Stimulated activated effector memory CD8-positive, alpha-beta T cell treated with anti-CD3 and anti-CD28 coated beads, Interleukin-12 subunit alpha, Interleukin-12 subunit beta, amount 100 ng/mL, for 72 hours (primary cell): ENCODE data around the gene USH1C.

Experiments
- ATAC-seq: fragments of 150-1000 bp; cut with Tn5 transposase; 2 replicates; pipeline ENCODE4 v1.10.0; 2021
- DNase-seq, 2 donors: peaks; one replicate each; pipeline ENCODE4 v3.0.0; 2021 to 2022; ENCODE audit warnings: low spot score in 2 of 2
- H3K27ac Mint-ChIP-seq: one replicate; pipeline ENCODE4 v1.8.0; 2022; ENCODE audit warnings: mild to moderate bottlenecking, mixed read lengths
- H3K36me3 Mint-ChIP-seq: one replicate; pipeline ENCODE4 v1.8.0; 2022; ENCODE audit warnings: mild to moderate bottlenecking, mixed read lengths
- H3K4me1 Mint-ChIP-seq: one replicate; pipeline ENCODE4 v1.8.0; 2022; ENCODE audit warnings: mixed read lengths
- H3K4me3 Mint-ChIP-seq: one replicate; pipeline ENCODE4 v1.8.0; 2022; ENCODE audit warnings: mild to moderate bottlenecking, mixed read lengths
- H3K9me3 Mint-ChIP-seq: one replicate; pipeline ENCODE4 v1.8.0; 2022; ENCODE audit warnings: mixed read lengths

The USH1C gene

DNA sequence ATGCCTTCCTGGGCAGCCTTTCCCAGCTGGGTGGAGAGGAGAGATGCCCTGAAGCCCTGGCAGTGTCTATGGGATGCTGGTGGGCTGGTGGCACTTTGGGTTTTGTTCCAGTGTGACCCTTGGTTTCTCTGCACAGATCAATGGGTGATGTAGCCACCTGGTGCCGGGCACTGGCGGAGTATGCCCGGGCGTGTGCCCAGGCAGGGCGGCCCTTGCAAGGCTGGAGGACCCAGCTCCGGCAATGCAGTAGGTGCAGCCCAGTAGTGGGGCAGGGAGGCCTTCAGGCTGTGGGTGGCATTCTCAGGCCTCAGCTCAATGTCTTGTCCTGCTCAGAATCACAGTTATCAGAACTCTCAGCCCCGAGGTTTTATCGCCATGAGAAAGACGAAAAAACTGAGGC is 14.7 kb upstream of the USH1C start:
- H3K4me1 Mint-ChIP-seq = no peaks in the 10 kb centered on the region
- DNase-seq (no peak), ATAC-seq (no peak)
- H3K36me3 Mint-ChIP-seq = no peaks in the 10 kb centered on the region
- H3K27ac Mint-ChIP-seq = no peak overlapping the region
- no peaks in the 10 kb centered on the region for H3K9me3 Mint-ChIP-seq
- H3K4me3 Mint-ChIP-seq = no peak overlapping the region

DNA sequence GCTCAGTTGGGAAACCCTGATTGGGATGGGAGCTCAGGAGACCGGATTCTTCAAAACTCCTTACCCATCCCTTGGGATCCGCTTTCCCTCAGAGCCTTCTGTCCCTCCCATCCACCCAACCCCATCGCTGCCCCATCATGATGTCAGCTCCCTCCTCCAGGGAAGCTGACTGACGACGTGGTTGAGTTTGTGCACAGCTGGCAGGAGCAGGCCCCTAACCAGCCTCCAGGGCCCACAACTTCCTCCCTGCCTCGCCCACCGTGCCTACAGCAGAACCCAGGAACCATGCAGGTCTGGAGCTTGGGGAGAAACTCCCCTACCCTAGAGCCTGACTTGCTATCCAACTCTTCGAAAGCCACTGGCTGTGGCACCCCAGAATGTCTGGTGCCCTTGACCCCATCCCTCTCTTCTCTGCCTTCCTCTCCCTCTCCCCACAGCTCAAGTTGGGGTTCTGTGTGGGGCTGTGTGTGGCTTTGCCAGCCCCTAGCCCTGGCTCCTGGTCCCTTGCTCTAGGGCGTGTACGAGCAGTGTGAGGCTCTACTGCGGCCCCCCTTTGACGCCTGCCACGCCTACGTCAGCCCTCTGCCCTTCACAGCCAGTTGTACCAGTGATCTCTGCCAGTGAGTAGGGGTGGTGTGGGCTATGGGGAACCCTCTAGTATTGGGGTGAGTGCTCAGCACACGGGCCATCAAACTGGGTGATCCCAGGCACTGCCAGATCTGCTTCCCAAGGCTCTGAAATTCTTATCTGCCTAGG is 14.0 kb upstream of the USH1C start:
- Mint-ChIP-seq H3K4me1 (no peaks in the 10 kb centered on the region), H3K9me3 (no peaks in the 10 kb centered on the region), H3K36me3 (no peaks in the 10 kb centered on the region)

DNA sequence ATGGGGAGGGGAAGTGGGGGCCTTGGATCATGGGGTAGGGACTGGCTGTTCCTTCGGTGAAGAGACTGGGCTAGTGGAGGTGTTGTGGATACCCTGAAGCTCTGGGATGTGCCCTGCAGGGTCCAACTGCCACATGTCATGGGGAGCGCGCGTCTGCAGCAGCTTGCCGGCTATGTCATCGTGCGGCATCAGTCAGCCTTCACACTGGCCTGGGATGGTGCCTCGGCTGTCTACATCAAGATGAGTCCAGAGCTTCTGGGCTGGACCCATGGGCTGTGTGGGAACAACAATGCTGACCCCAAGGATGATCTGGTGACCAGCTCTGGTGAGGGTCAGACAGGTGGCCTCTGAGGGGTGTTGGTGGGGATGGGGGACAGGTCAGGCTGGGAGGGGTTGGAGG is 12.8 kb upstream of the USH1C start:
- Mint-ChIP-seq H3K4me3 (no peak overlapping the region), H3K4me1 (no peaks in the 10 kb centered on the region), H3K9me3 (no peaks in the 10 kb centered on the region), H3K36me3 (no peaks in the 10 kb centered on the region), H3K27ac (no peak overlapping the region)
- ATAC-seq (no peak), DNase-seq (no peak)

More for the DNA sequence above, 14.0 kb upstream of the USH1C start:
- Mint-ChIP-seq H3K4me3 (no peak overlapping the region), H3K27ac (no peak overlapping the region)
- no peak for DNase-seq
- ATAC-seq = no peak

DNA sequence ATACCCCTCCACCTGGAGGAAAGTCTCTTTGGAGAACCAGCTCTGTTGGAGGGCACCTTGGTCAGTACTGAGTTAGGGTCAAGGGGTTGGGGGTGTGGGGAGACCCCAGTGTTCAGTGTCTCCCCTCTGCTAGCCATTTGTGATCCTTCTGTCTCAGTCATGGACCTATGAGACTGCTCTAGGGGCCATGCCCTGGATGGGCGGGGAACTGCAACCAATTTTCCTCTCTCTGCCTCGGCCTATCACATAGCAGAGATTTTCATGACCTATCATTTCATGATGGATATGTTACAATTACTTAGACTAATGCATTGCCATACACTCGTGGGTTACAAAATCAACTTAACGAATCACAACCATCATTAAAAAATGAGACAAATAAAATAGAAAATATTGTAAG is 10.3 kb upstream of the USH1C start:
- ATAC-seq = no peak
- Mint-ChIP-seq H3K4me1 (peaks cover 6% of the 10 kb centered on the region), H3K4me3 (no peak overlapping the region), H3K27ac (no peak overlapping the region), H3K9me3 (no peaks in the 10 kb centered on the region), H3K36me3 (no peaks in the 10 kb centered on the region)
- DNase-seq = no peak

DNA sequence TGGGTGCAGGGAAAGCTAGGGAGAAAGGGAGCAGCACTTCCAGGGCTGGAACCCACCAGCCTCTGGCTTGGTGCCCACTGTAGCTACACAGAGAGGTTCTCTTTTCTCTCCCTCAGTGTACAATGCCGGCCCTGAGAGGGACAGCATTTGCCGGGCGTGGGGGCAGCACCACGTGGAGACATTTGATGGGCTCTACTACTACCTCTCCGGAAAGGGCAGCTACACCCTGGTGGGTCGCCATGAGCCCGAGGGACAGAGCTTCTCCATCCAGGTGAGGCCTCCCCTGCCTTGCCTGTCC is 9.0 kb upstream of the USH1C start:
- no peak overlapping the region for H3K4me3 Mint-ChIP-seq
- no peak for DNase-seq
- no peak overlapping the region for H3K27ac Mint-ChIP-seq

DNA sequence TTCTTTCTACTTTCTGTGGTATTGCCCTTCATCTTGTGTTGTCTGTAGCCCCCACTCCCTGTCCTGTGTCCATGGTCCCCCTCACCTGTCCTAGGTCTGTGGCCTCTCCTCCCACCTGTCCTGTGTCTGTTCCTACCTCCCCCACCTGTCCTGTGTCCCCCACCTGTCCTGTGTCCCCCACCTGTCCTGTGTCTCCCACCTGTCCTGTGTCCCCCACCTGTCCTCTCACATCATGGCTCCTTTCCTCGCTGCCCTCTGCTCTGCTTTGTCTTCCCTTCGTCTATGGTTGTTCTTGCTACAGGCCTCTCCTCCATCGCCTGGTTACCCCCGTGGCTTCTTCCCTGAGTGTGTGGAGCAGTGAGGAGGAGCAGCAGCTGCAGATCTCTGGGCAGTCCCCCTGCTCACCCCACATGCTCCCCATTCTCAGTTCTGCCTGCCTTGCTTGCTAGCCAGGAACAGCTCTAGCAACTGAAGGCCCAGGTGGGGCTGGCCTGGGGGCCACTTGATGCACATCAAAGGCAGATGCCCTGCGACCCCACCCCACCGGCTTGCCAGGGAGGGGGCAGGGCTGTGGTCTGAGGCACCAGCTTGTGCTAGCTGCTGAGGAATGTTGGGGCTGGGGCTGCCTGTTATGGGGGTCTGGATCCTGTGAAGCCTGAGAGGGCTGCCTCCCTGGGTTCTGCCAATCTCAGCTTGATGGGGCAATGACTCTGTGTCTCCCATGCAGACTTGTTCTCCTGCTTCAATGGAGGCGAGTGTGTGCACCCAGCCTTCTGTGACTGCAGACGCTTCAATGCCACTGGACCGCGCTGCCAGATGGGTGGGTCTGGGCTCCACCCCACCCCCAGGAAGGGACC is 8.4 kb upstream of the USH1C start:
- DNase-seq = no peak
- Mint-ChIP-seq H3K36me3 (no peaks in the 10 kb centered on the region), H3K4me3 (no peak overlapping the region), H3K4me1 (peaks cover 6% of the 10 kb centered on the region), H3K9me3 (no peaks in the 10 kb centered on the region), H3K27ac (no peak overlapping the region)
- peak; percentile 37 for ATAC-seq

More for the DNA sequence above, 9.0 kb upstream of the USH1C start:
- Mint-ChIP-seq H3K9me3 (no peaks in the 10 kb centered on the region), H3K36me3 (no peaks in the 10 kb centered on the region), H3K4me1 (peaks cover 6% of the 10 kb centered on the region)
- no peak for ATAC-seq

DNA sequence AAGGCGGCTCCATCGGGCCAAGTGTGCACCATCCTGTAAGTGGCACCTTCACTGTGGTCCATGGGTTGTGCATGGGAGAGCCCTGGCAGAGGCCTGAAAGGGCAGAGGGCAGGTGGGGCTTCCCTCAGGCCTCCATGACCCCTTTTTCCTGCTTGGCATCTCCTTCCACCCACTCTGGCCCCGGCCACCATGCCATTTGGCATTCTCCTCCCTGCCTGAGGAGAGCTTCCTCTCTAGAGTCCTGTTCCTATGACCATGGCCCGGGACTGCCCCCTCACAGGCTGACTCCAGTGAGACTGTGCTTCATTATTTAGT is 7.8 kb upstream of the USH1C start:
- no peak for ATAC-seq
- Mint-ChIP-seq H3K4me3 (no peak overlapping the region), H3K36me3 (no peaks in the 10 kb centered on the region), H3K9me3 (no peaks in the 10 kb centered on the region), H3K4me1 (peaks cover 13% of the 10 kb centered on the region), H3K27ac (no peak overlapping the region)
- no peak for DNase-seq

DNA sequence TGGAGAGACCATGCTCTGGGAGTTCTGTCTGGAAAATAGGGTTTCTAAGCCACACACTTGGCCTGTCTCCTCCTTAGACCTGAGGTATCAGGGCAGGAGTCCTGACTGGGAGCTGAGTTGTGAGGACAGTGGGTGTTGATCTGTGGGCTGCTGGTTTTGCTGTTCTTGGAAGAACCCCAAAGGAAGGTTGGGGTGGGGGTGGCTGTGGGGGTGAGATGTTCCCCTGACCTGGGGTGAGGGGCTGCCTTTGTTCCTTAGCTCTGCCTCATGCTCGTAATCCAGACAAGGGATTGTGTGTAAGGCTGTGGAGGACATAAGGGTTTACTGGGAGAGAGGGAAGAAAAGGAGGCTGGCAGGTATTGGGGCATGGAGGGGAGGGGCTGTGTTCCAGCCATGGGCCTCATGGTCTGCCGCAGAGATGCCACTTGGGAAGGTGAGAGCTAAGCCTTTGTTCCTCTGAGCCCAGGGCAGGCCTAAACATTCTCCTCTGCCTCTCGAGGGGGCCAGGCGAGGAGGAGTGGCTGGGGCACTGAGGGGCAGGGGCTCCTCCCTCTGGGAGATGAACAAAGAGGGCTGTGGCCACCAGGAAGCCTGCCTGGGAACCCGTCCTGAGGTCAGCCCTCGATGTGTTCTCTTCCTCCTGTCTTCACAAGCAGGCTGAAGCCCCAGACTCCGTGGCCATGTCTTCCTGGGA is 7.3 kb upstream of the USH1C start:
- peaks cover 13% of the 10 kb centered on the region for H3K4me1 Mint-ChIP-seq
- H3K4me3 Mint-ChIP-seq = no peak overlapping the region
- H3K9me3 Mint-ChIP-seq = no peaks in the 10 kb centered on the region
- H3K27ac Mint-ChIP-seq = no peak overlapping the region
- H3K36me3 Mint-ChIP-seq = no peaks in the 10 kb centered on the region
- no peak for DNase-seq
- peak; percentile 4 for ATAC-seq

DNA sequence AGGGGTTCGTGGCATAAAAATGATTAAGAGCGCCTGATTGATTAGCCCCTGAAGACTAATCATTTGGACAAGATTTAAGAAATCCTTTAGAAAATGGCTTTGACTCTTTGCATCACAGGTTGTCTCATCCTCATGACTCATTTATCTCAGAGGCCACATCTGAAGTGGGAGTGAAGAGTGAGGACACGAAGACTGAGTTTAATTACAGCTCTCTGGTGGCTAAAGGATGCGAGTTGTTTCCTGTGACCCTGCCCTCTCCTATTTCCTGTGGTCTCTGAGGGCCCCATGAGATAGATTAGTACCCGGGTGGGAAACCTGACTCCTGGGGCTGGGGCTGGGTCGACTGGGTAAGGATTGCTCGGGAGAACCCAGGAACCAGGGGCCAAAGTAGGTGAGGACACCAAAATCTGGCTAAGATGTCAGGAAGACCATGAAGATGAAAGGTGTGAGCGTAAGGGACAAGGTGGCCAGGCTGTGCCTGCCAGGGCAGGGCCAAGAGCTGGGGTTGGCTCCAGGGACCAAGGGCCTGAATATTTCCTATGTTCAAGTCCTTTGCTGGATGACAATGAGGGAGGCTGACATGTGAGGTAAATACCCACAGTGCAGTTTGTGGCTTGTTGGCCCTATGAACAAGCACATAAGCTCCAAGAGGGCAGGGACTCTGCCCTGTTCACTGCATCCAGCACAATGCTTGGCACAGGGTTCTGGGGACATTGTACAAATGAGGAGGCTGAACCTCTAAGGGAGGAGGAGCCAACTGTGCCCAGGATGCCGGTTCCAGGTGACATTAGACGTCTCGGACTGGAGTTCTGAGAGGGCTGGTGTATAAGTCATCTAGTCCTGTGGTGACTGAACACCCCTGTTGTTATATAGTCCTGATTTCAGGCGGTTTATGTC is 6.5 kb upstream of the USH1C start:
- Mint-ChIP-seq H3K27ac (no peak overlapping the region), H3K36me3 (no peaks in the 10 kb centered on the region), H3K4me1 (peaks cover 13% of the 10 kb centered on the region), H3K9me3 (no peaks in the 10 kb centered on the region), H3K4me3 (no peak overlapping the region)
- DNase-seq (no peak), ATAC-seq (peak; percentile 46)

DNA sequence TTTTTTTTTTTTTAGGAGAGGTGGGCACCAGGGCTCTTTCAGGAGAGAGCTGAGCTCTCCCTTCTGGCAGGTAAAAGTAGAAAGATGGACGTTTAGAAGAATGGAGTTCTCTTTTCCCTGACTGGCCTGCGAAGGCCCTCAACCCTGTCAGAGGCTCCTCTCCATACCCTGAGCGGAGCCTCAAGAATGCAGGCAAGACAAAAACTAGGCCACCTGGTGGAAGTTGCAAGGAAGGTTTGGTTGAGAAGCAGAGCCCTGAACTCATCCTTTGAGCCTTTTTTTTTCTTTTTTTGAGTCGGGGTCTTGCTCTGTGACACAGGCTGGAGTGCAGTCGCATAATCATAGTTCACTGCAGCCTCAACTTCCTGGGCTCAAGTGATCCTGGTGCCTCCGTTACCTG is 4.2 kb upstream of the USH1C start:
- no peaks in the 10 kb centered on the region for H3K36me3 Mint-ChIP-seq
- peaks cover 19% of the 10 kb centered on the region for H3K4me1 Mint-ChIP-seq
- no peaks in the 10 kb centered on the region for H3K9me3 Mint-ChIP-seq
- ATAC-seq = no peak
- no peak overlapping the region for H3K27ac Mint-ChIP-seq
- DNase-seq = no peak
- no peak overlapping the region for H3K4me3 Mint-ChIP-seq

DNA sequence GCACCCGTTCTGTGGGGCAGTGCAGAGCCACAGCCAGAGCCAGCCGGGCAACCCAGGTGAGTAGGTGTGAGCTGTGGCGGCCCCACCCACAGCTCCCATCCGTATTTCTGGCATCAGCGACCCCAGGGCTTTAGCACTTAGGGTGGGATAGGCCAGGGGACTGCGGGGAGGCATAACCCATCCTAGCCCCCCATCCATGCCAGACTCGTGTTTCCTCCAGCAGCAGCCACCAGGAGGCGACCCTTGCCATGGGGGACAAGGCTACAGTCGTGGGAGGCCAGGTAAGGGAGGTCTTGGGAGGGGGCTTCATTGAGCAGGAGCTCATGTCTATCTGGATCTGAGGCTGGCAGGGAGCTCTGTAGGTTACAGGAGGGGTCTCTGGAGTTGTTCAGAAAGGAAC is 3.7 kb upstream of the USH1C start:
- no peaks in the 10 kb centered on the region for H3K36me3 Mint-ChIP-seq
- ATAC-seq = no peak
- no peaks in the 10 kb centered on the region for H3K9me3 Mint-ChIP-seq
- H3K4me1 Mint-ChIP-seq = peaks cover 19% of the 10 kb centered on the region
- H3K4me3 Mint-ChIP-seq = no peak overlapping the region
- peak overlapping the region; percentile 20 for H3K27ac Mint-ChIP-seq
- DNase-seq = no peak

DNA sequence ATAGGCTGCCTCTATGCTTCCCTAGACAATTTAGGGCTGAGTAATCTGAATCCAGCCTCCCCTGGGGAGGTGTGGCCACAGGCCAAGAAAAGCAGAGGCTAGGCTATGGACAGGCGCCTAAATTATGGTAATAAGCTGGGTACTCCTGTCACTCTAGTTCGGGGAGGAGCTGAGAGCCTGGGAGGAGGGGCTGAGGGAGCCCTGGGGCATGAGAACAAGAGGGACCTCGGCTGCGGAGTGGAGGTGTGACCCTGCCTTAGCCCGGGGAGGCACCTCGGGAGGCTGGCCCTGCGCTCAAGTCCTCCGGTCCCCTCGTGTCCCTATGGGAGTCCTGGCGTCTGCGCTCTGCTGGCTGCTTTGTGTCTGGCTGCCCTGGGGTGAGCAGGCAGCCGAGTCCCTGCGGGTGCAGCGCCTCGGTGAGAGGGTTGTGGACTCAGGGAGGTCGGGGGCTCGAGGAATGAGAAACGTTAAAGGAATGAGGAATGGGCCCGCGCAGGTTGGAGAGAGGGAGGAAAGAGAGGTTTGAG is 2.9 kb upstream of the USH1C start, which contains the start of gene OTOG:
Gene OTOG (plus strand): TSS at position 209 of the 527 bp plus-strand sequence. CDS start 114 bp downstream, at position 323.
- H3K9me3 Mint-ChIP-seq = no peaks in the 10 kb centered on the region
- no peak for ATAC-seq
- no peaks in the 10 kb centered on the region for H3K36me3 Mint-ChIP-seq
- no peak for DNase-seq
- peaks cover 19% of the 10 kb centered on the region for H3K4me1 Mint-ChIP-seq
- no peak within 1 kb of the TSS for H3K4me3 Mint-ChIP-seq
- peak within 1 kb of the TSS; percentile 20 for H3K27ac Mint-ChIP-seq

DNA sequence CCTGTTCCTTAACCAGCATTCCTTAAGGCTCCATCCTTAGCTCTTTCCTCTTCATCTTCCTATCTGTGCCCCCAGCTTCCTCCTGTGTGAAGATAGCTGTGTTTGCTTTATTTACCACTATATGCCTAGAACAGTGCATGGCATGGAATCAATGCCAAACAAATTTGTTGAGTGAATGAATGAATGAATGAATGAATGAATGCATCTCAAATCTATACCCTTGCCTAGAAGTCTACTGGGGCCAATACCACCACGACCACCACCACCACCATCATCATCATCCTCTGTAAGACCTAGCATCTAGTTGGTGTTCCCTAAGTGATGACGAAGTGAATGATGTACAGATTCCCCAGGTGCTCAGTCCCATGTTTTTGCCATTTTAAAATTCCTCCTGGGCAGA is 2.0 kb upstream of the USH1C start:
- no peak for ATAC-seq
- Mint-ChIP-seq H3K36me3 (no peaks in the 10 kb centered on the region), H3K4me3 (no peak overlapping the region), H3K4me1 (peaks cover 19% of the 10 kb centered on the region), H3K9me3 (no peaks in the 10 kb centered on the region), H3K27ac (no peak overlapping the region)
- DNase-seq = no peak

DNA sequence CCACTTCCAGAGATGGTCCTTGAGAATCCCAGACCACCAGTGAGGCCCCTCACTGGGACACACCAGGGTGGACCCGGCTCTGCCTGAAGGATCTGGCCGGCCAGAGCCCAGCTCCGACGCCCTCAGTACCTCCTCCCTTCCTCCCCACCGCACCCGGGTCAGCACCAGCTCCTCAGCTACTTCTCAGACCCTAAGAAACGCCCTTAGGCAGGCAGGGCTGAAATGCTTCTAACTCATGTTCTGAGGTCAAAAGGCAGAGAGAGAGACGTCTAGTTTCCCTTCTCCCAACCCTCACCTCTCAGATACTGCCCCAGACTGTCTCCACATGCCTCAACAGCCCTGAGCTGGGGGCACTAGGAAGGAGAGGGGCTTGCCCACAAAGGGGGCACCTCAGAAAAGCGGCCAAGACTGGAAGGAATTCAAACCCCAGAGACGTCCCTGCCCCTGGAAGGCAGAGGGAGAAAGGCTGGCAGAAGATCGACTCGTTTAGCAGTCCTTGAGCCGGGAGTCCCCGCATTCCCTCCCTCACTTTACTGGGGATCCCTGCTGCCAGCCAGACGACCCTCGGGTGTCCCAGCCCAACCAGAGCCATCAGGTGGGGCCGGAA is 539 bp downstream of the USH1C start:
- ATAC-seq (no peak), DNase-seq (no peak)
- Mint-ChIP-seq H3K4me1 (peaks cover 12% of the 10 kb centered on the region), H3K9me3 (no peaks in the 10 kb centered on the region), H3K27ac (no peak overlapping the region), H3K36me3 (no peaks in the 10 kb centered on the region), H3K4me3 (peak overlapping the region; percentile 1)
